Measurements from ENCODE around the gene CACNA2D2.

- no peak for TF ChIP-seq CTCF (IDR thresholded peaks at IDR 0.05)
- no peak for TF ChIP-seq POLR2AphosphoS5 (IDR thresholded peaks at IDR 0.05; ENCODE audit: low read depth, low read length)
- TF ChIP-seq REST (IDR thresholded peaks at IDR 0.05; ENCODE audit: insufficient read depth in 1 of 2, low read depth in 2 of 2, low read length in 1 of 2): no peak
Observed at GRCh38 chr3:50533316-50533715, 29.9 kb upstream of the CACNA2D2 start.
